ENCODE measurements around the gene UTS2B.
"Not testable (repeated sequence)": the region's sequence is repeated elsewhere in the genome, so short reads cannot be mapped to it uniquely, and the experiment has no call there.

UTS2B gene

DNA sequence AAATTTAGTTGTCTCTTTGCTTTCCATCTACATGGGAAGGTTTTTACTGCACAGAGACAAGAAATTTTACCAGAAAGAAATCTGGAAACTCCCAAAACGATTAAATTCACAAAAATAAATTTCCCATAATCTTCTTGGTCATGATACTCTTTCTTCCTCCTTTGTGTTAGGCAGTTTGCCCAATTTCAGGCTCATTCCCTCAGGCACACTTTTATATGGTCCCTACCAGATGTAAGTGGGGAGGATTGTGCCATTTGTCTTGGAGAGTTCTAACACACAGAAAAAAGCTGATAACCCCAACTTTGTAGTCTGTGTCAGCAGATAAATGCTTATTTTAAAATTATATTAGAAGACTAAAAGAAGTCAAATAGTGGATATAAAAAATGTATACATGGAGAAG is 50.2 kb downstream of the UTS2B start:
- no peak for DNase-seq

DNA sequence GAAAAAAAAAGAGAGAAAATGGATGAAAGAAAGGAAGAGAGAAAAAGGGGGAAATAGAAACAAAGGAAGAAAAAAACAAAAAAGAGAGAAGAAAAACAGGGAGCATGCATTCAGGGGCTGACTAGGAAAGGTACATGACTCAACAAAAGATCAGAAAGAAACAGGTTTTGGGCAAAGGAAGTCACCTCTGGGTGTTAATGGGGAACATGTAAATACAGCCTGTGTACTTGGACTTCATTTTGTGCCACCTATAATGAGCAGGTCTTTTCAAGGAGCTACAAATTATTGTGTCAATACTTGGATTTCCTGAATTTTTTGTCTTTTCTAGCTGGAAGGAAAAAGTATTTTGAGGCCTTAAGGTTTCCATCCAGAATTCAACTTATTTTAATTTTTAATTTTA is 54.6 kb downstream of the UTS2B start:
- no peak for DNase-seq

DNA sequence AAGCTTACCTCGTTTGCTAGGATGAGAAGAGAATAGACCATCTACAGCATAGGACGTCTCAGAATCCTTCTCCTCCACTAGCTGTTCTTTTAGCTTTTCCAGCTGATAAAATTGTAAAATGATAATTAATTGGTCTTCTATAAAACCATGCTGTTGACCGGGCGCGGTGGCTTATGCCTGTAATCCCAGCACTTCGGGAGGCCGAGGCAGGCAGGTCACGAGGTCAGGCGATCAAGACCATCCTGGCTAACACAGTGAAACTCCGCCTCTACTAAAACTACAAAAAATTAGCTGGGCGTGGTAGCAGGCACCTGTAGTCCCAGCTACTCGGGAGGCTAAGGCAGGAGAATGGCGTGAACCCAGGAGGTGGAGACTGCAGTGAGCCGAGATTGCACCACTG is 55.1 kb downstream of the UTS2B start:
- not testable (repeated sequence) for DNase-seq

DNA sequence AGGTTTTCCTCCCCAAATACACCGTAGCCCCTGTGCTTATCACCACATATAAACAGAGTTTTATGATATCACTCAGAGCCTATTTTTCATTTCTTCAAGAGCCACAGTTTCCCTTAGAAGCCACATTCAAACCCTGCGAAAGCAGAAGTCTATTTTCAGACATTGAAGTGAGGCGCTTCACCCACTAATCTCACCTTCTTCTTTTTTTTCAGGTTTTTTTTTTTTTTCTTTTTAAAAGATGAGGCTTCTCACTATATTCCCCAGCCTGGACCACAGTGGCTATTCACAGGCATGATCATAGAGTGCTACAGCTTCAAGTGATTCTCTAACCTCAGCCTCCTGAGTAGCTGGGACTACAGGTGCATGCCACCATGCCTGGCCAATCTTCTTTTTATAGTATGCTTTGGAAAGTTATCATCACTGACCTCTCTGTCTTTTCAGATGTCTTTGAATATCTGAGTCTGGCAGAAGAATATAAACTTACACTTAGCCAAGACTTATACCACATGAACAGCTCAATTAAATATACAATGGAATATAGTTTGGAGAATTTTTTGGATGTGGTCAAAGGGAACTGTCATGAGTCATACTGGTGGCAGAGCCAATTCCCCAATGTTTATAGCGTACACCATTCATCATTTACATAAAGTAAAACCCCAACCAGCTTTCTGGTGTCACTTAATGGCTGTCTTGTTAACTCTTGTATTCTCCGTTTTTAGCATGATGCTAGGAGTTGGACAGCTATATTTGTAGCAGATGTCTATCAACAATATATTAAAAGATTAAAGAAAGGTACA is 60.8 kb downstream of the UTS2B start:
- DNase-seq = no peak

DNA sequence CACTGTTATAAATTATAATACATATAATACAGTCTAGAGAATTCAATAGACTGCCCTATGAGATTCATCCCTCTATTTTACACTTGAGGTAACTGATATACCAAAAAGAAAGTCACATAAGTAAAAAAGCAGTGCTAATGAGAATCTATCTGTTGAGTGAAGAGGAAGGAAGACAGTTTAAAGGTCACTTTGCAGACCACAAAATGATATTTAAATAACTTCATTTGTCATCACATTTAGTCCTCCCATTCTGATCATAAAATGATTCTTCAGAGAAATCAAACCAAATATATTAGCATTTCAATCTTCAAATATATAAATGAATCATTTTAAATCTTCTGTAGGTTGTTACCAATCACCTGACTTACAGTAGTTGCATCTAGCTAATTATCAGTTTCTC is 61.6 kb downstream of the UTS2B start:
- DNase-seq = no peak

DNA sequence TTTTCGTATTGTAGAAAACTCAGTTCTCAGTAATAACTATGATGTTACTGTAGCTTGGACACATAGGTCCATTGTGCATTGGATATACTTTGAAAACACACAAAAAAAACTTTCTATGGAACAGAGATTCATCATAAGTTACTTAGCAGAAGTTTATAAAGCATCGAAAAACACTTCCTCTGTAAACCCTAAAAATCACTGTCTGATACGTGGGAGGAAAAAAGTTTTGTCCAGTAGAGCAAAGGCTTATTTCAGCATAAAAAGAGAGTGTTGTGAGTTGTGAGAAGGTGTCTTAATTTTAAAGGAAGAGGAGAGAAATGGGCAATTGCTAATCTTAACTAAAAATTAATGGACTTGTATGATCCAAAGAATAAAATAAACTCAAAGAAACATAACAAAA is 66.5 kb downstream of the UTS2B start:
- no peak for DNase-seq

DNA sequence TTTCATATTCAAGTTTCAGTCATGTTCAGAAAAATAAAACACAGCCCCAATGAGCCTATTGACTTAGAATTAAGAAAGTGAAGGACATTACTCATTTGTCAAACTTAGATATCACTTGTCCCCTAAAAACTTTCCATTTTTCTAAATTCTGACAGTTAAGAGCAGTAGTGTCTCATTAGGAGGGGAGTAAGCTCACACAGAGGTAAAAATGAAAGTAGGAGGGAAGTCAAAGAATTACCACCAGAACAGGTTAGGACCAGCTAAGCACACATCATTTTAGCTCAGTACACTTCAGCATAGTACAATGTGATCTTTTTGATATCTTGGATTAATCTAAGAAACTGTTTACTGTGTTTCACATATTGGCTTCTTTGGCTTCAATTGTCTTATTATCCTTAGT is 67.0 kb downstream of the UTS2B start:
- no peak for DNase-seq

DNA sequence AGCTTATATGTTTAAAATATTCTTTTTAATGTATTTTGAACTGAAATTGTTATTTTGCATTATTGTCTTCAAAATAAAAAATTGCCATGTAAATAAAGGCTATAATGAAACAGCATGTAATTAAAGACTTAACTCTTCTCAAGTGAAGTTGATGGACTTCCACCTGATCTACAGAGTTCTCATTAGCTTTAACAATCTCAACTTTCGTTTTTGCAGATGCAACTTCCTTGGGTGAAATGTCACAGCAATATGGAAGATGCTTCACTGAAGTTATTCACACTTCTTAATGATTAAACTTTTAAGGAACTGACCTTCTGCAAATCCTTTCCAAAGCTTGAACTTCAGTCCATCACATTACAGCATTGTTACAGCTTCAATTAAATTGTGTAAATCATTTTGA is 67.7 kb downstream of the UTS2B start:
- no peak for DNase-seq

DNA sequence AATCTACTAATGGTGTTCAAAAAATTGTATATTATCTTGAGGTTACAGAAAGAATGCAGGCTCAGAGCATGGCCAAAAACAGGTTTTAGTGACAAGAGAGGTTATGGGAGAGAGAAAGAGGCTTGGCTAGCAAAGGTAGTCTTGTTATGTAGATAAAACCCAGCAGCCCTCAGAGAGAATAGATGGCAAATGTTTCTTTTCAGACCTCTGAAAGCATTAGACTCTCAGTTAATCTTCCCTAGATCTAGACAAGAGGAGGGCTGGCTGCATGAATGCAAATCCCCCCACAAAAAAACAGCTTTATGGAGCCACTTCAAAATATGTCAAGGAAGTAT is 69.1 kb downstream of the UTS2B start:
- DNase-seq = no peak

DNA sequence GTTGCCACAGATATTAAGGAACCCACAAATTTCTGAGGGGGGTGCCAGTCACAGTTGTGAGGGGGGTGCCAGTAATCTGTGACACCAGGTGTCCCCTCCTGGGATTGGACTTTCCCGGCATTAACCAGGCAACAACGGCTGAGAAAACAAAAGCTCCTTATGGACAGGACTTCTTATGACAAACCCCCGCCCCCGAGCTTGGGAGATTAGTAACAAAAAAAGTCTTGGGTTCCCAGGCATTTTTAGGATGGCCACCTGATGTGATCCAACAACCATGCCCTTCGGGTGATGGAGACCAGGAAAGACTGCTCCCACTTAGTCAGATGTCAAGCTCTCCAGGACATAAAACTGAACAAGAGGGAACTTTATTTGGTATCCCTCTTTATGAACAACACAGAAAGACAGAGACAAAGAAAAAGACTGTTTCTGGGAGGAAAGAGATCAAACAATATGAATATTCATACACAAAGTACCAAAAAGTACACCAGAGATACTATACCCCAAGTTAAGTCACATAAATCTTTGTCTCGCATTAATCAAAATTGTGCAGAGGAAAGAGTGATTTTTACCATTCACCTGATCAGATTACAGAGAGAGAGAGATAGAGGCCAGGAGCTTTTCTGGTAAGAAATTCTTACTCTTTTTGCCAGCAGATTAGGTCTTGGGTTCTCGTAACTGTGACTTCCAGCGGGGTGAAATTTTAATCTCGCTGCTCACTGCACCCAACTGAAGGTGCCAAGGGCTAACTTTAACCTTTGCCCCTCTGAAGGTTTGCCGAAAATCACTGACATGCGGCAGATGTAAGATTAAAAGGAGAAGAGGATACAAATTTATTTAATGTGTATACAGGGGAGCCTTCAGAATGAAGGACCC is 69.7 kb downstream of the UTS2B start:
- DNase-seq = no peak

DNA sequence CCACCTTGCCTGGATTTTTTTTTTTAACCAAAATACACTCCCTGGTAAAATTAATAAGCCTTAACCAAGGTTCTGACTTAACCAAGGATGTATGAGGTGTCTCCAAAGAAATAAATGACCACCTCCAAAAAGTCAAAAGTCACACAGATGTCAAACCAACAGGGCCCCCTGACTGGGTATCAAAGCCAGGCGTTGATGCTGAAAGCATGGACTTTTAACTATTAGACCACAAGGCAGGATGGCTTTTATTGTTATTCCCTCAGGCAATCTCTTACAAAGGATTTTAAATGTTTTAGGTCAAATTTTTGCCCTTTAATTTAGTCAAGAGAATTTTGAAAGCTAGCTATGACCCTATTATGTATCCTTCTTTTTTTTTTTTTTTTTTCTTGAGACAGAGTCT is 70.8 kb downstream of the UTS2B start:
- DNase-seq = no peak

DNA sequence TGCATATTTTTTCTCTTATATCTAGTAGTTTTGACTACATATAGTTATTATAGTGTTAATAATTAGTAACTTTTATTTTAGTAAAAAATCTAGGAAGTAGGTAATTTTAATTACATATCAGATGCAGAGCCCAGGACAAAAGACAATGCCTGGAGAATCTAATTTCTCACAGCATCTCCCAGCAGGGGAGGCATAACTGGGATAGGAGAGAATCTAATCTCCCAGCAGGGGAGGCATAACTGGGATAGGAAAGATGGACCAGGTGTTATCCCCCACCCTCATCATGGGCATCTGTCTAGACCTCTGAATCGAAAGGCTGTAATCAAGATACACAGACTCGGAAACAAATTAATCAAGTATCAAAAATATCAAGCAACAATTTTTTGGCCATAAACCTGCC is 73.0 kb downstream of the UTS2B start:
- DNase-seq = no peak

DNA sequence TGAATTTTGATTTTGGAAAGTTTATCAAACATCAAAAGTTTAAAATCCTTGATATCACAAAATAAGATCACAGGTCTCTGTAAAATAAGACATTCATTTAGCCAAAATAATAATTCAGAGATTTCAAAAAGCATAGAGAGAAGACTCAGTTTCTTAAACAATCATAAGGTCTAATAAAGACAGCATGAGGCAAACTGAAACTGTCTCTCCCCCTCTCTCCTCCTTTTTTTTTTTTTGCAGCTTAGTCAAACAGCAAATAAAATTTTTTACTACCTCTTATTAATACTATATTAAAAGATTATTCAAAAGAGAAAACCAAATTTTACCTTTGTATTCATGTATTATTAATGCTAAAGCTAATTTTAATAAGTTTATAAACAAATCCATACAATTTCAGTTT is 73.9 kb downstream of the UTS2B start:
- no peak for DNase-seq

DNA sequence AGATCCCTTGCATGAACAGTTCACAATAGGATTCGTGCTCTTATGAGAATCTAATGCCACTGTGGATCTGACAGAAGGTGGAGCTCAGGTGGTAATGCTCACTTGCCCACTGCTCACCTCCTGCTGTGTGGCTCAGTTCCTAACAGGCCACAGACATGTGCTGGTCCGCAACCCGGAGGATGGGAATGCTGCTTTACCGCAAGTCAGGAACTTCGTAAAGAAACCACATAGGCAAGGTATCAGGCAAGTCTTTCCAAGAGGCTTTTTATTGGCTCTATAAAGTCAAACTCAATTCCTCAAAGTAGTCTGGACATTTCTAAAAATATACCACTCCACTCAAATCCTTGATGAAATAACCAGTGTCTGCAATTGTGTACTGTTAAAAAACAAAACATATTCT is 75.2 kb downstream of the UTS2B start:
- DNase-seq = no peak

DNA sequence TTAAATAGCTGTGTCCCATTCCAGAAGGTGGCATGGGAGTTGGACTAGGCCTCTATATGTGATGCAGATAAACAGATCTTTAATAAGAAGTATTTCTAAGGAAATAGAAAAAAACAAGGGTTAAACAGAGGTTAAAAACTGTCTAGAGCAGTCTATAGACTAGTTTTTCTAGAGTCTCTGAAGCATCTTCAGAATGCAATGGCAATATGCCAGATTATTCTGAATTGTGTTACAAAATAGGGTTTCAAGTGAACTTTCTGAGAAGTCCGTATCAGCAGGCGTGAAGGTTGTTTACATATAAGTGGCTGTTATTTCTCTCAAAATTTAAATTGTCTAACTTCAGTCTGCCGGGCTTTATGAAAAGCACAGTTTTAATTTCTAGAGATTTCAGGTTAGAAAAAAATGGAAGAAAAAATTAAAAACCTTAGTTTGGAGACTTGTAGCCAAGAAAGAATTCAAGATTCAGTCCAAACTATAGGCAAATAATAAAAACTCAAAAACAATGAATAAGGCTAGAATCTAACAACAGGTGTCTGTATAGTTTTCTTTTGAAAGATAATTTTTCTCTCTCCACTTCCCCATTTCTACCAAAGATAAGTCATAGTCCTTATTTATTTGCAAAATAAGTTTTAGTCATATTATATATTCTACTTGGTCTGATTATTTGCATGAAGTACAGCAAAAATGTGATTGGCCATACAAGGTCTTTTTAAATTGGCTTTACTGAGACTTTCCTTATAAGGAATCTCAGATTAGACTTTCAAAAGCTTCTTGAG is 76.0 kb downstream of the UTS2B start:
- no peak for DNase-seq

DNA sequence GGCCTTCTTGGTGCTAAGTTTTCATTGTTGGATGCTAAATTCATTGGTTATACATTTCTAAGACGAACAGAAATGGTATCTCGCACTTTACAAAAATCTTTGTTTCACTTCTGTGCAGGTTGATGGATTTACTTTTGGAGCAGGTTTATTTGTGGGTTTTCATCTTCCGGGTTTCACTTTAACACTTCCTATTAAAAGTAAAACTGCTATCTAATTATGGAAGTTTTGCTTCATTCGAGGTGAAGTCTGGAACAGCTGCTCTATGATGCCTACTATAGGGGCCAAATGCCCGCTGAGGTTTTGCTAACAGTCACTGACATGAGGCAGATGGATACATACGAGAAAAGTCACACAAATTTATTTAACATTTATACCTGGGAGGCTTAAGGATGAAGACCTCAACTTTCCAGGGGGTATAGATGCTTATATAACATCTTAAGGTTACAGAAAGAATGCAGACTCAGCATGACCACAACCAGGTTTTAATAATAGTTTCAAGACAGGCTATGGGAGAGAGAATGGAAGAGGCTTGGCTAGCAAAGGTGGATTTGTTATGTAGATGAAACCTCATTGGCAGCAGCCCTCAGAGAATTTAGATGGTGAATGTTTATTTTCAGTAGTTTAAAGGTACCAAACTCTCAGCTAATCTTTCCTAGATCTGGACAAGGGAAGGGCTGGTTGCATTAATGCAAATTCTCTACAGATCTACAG is 77.1 kb downstream of the UTS2B start:
- DNase-seq = no peak

DNA sequence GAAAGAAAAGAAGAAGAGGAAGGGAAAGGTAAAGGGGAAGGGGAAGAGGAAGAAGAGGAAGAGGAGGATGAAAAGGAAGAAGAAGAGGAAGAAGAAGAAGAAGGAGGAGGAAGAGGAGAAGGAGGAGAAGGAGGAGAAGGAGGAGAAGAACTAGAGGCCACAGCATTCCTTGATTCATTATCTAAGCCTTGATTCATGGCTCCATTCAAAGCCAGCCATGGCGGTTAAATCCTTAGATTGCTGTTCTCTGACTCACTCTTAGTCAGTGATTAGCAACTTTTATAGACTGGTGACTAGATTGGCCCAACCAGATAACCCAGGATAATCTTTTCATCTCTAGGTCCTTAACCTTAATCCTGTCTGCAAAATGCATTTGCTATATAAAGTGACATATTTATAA is 83.7 kb downstream of the UTS2B start:
- no peak for DNase-seq

DNA sequence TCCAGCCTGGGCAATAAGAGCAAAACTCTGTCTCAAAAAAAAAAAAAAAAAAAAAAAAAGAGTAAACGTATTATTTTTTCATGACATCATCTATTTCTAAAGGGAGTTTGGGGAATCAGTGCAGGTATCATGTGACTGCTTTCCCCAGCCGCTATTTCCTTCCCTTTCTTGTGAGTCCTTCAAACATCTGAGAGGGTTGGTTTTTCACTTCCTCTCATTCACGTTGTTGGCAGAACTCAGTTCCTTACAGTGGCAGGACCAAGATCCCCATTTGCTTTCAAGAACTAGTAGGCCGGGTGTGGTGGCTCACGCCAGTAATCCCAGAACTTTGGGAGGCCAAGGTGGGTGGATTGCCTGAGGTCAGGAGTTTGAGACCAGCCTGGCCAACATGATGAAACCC is 84.3 kb downstream of the UTS2B start:
- DNase-seq = peak in 2 of 14 donors; percentile 3 to 17

DNA sequence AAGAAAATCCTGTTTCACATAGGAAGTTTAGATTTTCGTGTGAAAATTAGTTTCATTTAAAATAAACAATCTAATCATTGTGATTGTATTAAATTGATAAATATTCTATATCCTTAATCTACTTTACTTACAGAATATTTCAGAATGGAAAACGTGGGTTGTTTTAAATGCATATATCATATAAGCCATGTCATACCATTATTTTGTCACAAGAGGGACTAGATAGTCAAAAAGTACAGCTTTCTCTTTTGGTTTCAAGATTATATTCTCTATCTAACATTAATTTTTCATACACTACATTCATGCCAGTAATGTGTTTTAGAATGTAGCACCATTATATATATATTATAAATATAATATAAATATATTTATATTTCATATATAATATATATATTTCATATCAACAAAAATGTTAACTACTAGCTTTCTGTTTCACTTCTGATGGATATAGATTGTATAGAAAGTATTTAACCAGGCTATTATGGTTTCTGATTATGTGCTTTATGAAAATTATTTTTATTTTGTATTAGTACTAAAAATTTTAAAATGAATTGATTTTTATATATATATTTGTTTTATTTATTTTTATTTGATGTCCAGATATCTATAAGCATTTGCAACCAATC is 86.0 kb downstream of the UTS2B start:
- DNase-seq = no peak

DNA sequence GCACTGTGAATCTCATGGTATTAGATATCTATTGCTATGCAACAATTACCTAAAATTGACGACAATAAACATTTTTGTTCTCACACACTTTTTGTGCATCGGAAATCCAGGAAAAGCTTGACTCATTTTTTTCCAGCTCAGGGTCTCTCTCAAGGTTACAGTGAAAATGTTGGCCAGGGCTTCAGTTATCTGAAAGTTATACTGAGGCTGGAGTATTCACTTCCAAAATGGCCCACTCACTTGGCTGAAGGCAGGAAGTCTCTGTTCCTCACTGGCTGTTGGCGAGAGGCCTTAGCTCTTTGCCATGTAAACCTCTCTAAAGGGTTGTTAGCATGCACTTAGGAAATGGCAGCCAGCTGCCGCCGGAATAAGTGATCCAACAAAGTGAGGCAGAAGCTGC is 89.8 kb downstream of the UTS2B start:
- peak in 1 of 14 donors; percentile 14 for DNase-seq

DNA sequence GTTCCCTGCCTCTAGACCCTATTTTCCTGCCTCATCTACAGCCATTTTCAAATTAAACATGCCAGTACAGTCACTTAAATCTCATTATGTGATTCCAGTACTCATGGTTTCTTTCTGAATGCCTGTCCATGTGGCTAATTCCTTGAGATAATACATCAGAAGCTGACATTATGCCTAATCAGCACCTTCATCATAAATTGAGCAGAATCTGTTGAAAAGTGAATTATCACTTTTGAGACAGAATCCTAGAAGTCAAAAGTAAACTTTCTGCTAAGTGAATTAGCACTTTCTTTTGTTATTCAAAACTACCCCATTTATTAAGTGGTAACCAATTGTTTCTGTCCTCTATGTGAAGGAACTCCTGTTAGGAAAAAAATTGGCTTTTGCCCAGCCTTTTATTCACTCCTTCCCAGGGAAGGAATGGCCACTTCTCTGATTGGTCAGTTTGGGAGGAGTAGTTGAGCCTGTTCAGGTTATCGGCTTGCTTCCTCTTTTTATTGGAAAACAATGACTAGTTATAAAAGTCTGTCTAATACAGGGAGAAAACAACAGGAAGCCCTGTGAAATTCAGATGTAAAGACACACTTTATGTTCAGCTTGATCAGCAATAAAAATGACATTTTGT is 90.8 kb downstream of the UTS2B start:
- no peak for DNase-seq

Data from C1 segment of cervical spinal cord (tissue), 14 donors.